ENCODE results near the gene CGB1. TPM values are rescaled to one million over a fixed set of nuclear protein-coding genes. Genes with fewer than 3 reads are reported as not detected.

CGB1 gene
- polyA plus RNA-seq, 1 of the 3 experiments (the other 2 are of a cell fraction) = not detected

DNA sequence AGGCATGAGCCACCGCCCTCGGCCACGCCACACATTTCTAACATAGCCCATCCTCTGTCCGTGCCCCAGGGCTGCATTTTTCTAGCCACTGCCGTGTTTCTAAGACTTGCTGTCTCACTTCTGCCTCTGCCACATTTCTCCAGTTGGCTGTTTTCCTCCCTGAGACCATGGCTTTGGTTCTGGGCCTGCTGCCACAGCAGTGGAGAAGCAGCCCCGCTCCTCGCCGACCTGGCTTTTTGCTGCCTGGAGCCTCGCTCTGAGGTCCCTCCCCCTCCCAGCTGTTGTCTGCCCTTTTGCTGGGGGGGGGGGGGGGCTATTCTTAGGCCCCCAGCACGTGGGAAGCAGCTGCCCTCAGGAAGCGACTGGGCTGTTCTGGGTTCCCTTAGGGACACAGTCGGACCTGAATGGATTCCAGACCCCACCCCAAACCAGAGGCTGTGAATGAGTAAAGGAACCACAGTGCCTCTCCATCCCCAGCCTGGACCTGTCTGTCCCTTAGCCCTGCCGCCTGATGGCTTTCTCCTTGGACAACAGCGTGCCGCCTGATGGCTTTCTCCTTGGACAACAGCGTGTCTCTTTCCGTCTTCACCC lies 46.9 kb downstream of the CGB1 start:
- H3K9me3 ChIP-seq = no peaks in the 10 kb centered on the region
- H2AFZ ChIP-seq (ENCODE audit: low read depth) = no peak overlapping the region
- 94% methylated on average over 14 of the region's 17 CpGs for WGBS (ENCODE audit: low lambda C conversion rate)
- peaks cover 0 to 11% of the 10 kb centered on the region in 2 experiments; a peak in 1 of 4 replicates for H3K4me1 ChIP-seq (ENCODE audit: control insufficient read depth in 1 of 2, insufficient read depth in 2 of 2, low read depth in 1 of 2, low read length in 1 of 2)
- H4K20me1 ChIP-seq (ENCODE audit: insufficient read depth) = no peaks in the 10 kb centered on the region
- H3K79me2 ChIP-seq (ENCODE audit: insufficient read depth) = peaks cover 51% of the 10 kb centered on the region
- TF ChIP-seq JUND (IDR thresholded peaks at IDR 0.05) (no peak), NRF1 (IDR thresholded peaks at IDR 0.05; ENCODE audit: low read depth, low read length) (no peak), POLR2AphosphoS5 (IDR thresholded peaks at IDR 0.05; ENCODE audit: low read depth, low read length) (no peak)
- no peak overlapping the region for H3K9ac ChIP-seq
- no peak for DNase-seq
- peaks cover 5 to 27% of the 10 kb centered on the region in 2 experiments for H3K36me3 ChIP-seq (replicated peaks in 1 of 2; ENCODE audit: control insufficient read depth in 1 of 2, insufficient read depth in 2 of 2, low read length in 1 of 2)
- no peak overlapping the region for H3K4me3 ChIP-seq (ENCODE audit: low read depth in 2 of 2, low read length in 1 of 2)
- ChIA-PET POLR2A (no interaction called here), CTCF (interaction anchor here (6.2 kb wide), 1 partner anchor 18 kb away, joined by 54 read pairs; no protein-coding TSS in a partner anchor)
- H3K9me2 ChIP-seq = no peaks in the 10 kb centered on the region
- no peak overlapping the region for H3K27ac ChIP-seq (ENCODE audit: low read depth in 2 of 2, low read length in 1 of 2)
- no peak overlapping the region for H3K4me2 ChIP-seq
- H3K27me3 ChIP-seq (ENCODE audit: insufficient read depth) = no peaks in the 10 kb centered on the region
- H3F3A ChIP-seq (replicated peaks; ENCODE audit: insufficient read depth) = peaks cover 8% of the 10 kb centered on the region

DNA sequence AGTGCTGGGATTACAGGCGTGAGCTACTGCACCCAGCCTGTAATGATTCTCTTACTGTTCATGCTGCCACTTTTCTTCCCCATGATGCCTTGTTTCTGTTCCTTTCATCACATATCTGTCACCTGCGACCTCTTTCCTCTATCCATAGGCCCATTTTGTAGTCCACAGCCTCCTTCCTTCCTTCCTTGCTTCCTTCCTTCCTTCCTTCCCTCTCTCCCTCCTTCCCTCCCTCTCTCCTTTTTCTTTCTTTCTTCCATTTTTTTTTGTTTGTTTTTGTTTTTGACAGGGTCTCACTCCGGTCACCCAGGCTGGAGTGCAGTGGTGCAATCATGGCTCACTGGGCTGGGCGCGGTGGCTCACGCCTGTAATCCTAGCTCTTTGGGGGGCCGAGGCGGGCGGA lies 47.8 kb downstream of the CGB1 start:
- H3K9me3 ChIP-seq = no peaks in the 10 kb centered on the region
- no peak for DNase-seq
- TF ChIP-seq RXRA (IDR thresholded peaks at IDR 0.05; ENCODE audit: borderline replicate concordance, low read depth) = no peak
- TF ChIP-seq CHD2 (IDR thresholded peaks at IDR 0.05; ENCODE audit: low read length, partially characterized antibody) = no peak
- TF ChIP-seq FOXM1 (IDR thresholded peaks at IDR 0.05; ENCODE audit: low read depth) = no peak
- no peak for TF ChIP-seq SIN3A (IDR thresholded peaks at IDR 0.05; ENCODE audit: borderline replicate concordance, low read depth, low read length)
- TF ChIP-seq TCF12 (IDR thresholded peaks at IDR 0.05) = no peak
- TF ChIP-seq ELF1 (IDR thresholded peaks at IDR 0.05) = no peak
- no peak for TF ChIP-seq RAD21 (IDR thresholded peaks at IDR 0.05; ENCODE audit: low read length)
- TF ChIP-seq, protein P1, sequence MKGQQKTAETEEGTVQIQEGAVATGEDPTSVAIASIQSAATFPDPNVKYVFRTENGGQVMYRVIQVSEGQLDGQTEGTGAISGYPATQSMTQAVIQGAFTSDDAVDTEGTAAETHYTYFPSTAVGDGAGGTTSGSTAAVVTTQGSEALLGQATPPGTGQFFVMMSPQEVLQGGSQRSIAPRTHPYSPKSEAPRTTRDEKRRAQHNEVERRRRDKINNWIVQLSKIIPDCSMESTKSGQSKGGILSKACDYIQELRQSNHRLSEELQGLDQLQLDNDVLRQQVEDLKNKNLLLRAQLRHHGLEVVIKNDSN (IDR thresholded peaks at IDR 0.05; ENCODE audit: borderline replicate concordance, low read depth) = no peak
- TF ChIP-seq, protein P2, sequence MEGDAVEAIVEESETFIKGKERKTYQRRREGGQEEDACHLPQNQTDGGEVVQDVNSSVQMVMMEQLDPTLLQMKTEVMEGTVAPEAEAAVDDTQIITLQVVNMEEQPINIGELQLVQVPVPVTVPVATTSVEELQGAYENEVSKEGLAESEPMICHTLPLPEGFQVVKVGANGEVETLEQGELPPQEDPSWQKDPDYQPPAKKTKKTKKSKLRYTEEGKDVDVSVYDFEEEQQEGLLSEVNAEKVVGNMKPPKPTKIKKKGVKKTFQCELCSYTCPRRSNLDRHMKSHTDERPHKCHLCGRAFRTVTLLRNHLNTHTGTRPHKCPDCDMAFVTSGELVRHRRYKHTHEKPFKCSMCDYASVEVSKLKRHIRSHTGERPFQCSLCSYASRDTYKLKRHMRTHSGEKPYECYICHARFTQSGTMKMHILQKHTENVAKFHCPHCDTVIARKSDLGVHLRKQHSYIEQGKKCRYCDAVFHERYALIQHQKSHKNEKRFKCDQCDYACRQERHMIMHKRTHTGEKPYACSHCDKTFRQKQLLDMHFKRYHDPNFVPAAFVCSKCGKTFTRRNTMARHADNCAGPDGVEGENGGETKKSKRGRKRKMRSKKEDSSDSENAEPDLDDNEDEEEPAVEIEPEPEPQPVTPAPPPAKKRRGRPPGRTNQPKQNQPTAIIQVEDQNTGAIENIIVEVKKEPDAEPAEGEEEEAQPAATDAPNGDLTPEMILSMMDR (IDR thresholded peaks at IDR 0.05) = no peak
- TF ChIP-seq, protein P3, sequence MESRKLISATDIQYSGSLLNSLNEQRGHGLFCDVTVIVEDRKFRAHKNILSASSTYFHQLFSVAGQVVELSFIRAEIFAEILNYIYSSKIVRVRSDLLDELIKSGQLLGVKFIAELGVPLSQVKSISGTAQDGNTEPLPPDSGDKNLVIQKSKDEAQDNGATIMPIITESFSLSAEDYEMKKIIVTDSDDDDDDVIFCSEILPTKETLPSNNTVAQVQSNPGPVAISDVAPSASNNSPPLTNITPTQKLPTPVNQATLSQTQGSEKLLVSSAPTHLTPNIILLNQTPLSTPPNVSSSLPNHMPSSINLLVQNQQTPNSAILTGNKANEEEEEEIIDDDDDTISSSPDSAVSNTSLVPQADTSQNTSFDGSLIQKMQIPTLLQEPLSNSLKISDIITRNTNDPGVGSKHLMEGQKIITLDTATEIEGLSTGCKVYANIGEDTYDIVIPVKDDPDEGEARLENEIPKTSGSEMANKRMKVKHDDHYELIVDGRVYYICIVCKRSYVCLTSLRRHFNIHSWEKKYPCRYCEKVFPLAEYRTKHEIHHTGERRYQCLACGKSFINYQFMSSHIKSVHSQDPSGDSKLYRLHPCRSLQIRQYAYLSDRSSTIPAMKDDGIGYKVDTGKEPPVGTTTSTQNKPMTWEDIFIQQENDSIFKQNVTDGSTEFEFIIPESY (IDR thresholded peaks at IDR 0.05; ENCODE audit: borderline replicate concordance, low read depth) = no peak
- H3K4me2 ChIP-seq = no peak overlapping the region
- no peaks in the 10 kb centered on the region for H3K9me2 ChIP-seq
- peaks cover 6% of the 10 kb centered on the region for H3F3A ChIP-seq (replicated peaks; ENCODE audit: insufficient read depth)
- H3K27ac ChIP-seq (ENCODE audit: low read depth in 2 of 2, low read length in 1 of 2) = no peak overlapping the region
- 94% methylated on average over 9 of the region's 9 CpGs for WGBS (ENCODE audit: low lambda C conversion rate)
- H3K4me1 ChIP-seq (ENCODE audit: control insufficient read depth in 1 of 2, insufficient read depth in 2 of 2, low read depth in 1 of 2, low read length in 1 of 2) = peaks cover 0 to 7% of the 10 kb centered on the region in 2 experiments; a peak in 1 of 4 replicates
- H3K27me3 ChIP-seq (ENCODE audit: insufficient read depth) = no peaks in the 10 kb centered on the region
- H3K36me3 ChIP-seq (replicated peaks in 1 of 2; ENCODE audit: control insufficient read depth in 1 of 2, insufficient read depth in 2 of 2, low read length in 1 of 2) = peaks cover 5 to 30% of the 10 kb centered on the region in 2 experiments
- no peak overlapping the region for H2AFZ ChIP-seq (ENCODE audit: low read depth)
- H3K79me2 ChIP-seq (ENCODE audit: insufficient read depth) = peaks cover 42% of the 10 kb centered on the region
- POLR2A ChIA-PET = no interaction called here
- no peak overlapping the region for H3K4me3 ChIP-seq (ENCODE audit: low read depth in 2 of 2, low read length in 1 of 2)
- H3K9ac ChIP-seq = no peak overlapping the region
- CTCF ChIA-PET = interaction anchor here (6.2 kb wide), 1 partner anchor 17 kb away, joined by 54 read pairs; no protein-coding TSS in a partner anchor
- no peaks in the 10 kb centered on the region for H4K20me1 ChIP-seq (ENCODE audit: insufficient read depth)

Measured in SK-N-SH (cell line).